ENCODE data around the gene NAXE.
"Not testable (repeated sequence)": the region's sequence is repeated elsewhere in the genome, so short reads cannot be mapped to it uniquely, and the experiment has no call there.

NAXE gene

GRCh38 chr1:156591432-156592157 lies at the start of gene NAXE:
TSS of gene NAXE (plus strand) at chr1:156591776. CDS start at chr1:156591805, 29 bp downstream.
- DNase-seq, result no peak

DNA sequence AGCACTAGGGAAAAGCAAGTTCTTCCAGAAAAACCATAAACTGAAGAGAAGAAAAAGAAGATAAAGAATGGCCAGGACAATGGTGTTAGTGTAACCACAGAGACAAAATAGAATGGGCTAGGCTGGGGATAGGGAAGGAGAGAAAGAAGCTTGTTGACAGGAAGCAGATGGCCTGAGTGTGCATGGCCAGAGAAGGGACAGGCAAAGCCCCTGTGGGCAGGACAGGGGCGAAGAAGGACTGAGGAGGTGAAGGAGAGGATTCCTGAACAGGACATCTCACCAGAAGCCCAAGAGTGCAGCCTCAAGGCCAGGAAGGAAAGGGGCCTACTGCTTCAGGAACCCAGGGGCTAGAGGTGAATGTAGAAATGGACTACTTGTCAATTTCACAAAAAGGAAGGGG lies 48.5 kb upstream of the NAXE start:
- DNase-seq, result no peak

DNA sequence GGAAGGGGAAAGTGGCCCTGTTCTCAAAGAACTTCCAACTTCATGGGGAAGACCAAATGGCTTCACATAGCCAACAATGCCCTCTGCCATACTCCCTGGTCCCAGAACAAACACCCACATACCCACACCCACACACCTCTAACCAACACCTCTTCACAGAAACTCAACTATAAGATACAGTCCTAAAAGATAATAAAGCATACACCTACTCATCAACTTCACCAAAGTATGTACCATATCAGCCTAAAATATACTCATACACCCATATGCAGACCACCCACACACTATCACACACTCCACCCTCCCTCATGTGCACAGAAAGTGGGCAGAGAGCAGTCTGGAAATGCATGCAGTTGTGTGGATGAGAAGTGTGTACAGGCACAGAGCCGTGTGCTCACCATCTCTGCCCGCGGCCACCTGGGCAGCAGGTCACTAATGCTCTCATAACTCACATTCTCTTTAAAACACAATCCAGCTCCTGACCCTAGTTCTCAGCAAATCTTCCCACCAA lies 46.9 kb upstream of the NAXE start:
- DNase-seq, result no peak

DNA sequence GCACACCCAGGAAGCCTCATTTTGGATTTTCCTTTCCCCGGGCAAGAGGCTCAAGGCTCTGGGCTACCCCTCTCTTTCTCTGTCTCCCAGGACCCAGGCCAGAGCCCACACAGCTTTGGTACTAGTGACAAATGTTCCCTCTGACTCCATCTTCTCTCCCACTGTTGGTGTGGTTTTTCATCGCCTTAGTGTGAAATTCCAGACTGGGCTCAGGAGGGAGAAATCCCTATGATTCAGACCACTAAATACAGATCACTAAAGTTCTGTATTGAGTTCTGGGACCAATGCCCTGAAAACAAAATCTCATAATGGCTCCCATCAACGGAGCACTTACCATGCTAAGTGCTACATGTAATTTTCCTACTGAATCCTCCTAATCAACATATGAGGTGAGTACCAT lies 45.3 kb upstream of the NAXE start:
- no peak for DNase-seq

DNA sequence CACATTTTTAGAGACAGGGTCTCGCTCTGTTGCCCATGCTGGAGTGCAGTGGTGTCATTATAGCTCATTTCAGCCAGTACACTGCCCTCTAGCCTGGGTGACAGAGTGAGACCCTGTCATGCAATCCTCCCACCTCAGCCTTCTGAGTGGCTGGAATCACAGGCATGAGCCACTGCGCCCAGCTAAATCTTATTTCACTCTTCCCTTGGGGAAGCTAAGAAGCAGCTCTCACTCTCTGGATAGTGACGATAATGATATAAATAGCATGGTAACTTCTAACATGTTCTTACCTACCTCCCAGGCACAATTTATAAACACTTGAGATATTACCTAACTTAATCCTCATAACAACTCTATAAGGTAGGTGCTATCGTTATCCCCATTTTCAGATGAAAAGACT lies 44.1 kb upstream of the NAXE start:
- DNase-seq, result no peak

GRCh38 chr1:156547982-156548381 lies 43.6 kb upstream of the NAXE start:
- no peak for DNase-seq

GRCh38 chr1:156549390-156549789 lies 42.2 kb upstream of the NAXE start:
- DNase-seq, result no peak

GRCh38 chr1:156549831-156550230 lies 41.7 kb upstream of the NAXE start:
- DNase-seq, result no peak

DNA sequence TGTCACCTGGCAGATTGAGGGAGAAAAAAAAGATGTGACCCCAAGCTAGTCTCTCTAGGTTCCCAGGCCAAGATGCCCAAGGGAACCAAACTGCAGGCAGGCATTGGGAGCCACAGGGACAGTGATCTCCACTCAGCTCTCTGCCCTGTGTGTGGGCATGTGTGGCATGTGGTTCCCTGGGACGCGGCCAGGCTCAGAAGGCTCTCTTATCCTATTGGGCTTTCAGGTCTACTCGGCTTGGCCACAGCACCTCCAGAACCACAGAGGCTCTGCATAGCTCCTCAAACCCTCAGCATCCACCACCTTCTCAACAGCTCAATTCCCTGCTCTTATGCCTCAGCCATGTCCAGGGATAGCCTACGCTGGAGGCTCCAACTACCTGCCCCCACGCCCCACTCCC lies 41.2 kb upstream of the NAXE start:
- no peak for DNase-seq

DNA sequence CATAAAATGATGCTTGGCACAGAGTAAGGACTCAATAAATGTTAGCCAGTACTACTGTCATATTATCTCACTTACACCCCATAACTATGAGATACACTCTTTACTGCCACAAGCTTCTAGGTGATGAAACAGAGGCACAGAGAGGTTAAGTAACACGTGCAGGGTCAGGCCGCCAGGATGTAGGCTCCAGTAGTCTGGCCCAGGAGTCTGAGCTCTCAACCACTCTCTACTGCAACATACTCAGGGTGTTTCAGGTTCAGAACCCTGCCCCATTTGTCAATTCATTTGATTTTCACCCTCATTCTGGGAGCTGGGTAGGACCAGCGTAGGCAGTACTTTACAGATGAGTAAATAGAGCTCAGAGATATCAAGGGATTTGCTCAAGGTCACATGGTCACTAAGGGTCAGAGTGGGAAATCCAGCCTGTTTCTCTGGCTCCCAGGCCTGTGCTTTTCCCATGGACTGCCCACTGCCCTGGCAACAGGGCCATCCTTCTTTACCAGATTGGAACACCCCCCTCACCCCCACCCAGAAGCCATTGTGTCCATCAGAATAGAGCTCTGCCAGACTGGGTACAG lies 40.4 kb upstream of the NAXE start:
- no peak for DNase-seq

- DNase-seq, result no peak
These were observed 39.7 kb upstream of the NAXE start for GRCh38 chr1:156551869-156552268.

GRCh38 chr1:156552518-156552917 lies 39.1 kb upstream of the NAXE start:
- no peak for DNase-seq

GRCh38 chr1:156552937-156553336 lies 38.6 kb upstream of the NAXE start:
- DNase-seq, result not testable (repeated sequence)

- DNase-seq, result no peak
These were observed 37.6 kb upstream of the NAXE start for GRCh38 chr1:156553860-156554485.

DNA sequence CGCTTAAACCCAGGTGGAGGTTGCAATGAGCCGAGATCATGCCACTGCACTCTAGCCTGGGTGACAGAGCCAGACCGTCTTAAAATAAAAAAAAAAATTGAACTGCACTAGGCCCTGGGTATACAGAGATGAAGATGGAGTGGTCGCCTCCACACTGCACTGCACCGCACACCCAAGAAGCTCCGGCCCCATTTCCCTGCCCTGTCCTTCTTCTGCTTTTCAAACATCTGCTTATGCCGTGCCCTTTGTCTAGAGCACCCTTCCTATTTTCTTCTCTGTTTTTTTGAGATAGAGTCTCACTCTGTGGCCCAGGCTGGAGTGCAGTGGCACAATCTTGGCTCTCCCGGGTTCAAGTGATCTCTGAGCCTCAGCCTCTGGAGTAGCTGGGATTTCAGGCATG lies 36.6 kb upstream of the NAXE start:
- no peak for DNase-seq

DNA sequence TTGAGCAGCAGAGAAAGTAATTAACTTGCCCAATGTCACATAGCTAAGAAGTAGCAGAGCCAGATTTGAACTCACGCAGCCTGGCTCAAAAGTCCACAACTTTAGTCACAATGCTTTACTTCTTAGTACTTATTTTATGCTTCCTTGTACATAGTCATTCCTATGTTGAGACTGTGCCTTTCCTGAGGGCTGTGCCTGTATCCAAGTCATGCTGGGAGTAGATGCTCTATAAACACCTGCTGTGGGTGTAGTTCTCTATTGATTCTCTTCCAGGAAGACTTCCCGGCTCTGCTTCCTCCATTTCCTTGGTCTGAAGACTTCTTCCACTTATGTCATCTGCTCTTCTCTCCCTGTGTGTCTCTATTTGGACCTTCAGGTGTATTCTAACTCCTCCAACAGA lies 35.9 kb upstream of the NAXE start:
- no peak for DNase-seq

DNA sequence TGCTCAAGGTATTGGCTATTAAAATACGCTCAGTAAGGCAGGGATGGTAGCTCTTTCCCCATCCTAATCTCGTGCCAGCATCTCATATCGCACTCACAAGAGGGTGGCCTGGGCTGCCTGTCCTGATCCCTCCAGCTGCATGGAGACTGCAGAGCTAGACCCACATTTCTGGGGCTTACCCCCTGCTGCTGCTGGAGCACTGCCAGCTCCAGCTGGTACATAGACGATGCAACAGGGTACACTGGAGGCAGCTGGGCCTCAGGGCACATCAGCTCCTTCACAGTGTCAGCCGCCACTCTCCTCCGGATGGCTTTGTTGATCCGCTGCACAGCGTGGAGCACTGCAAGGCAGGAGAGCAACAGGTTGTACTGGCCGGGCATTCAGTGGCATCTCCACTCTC lies 35.2 kb upstream of the NAXE start:
- DNase-seq, result no peak

- no peak for DNase-seq
These were observed 32.3 kb upstream of the NAXE start for GRCh38 chr1:156559086-156559796.

- DNase-seq, result no peak
These were observed 31.7 kb upstream of the NAXE start for GRCh38 chr1:156559797-156560385.

- DNase-seq, result no peak
These were observed 30.9 kb upstream of the NAXE start for GRCh38 chr1:156560585-156561163.

- no peak for DNase-seq
These were observed 26.1 kb upstream of the NAXE start for GRCh38 chr1:156565519-156565918.

DNA sequence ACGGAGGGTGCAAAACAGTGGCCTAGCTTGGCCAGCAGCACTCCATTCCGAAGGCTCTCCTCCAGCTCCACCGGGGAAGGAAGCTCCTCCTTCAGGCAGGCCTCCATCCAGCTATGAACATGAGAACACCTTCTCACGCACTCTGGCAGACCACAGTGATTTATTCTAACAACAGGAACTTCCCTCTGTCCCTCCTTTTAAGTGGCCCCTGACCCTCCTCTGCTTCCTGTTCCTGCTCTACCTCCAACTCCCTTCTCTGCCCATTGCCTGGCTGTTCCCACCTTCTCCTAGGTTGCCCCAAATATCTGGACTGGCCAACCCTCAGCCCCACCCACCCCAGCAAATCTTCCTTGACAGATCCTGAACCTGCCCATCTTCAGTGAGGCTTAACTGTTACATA lies 25.1 kb upstream of the NAXE start:
- no peak for DNase-seq
